Spleen (tissue), 11 donors: ENCODE measurements around the gene ICAM5. TPM values are rescaled to one million over a fixed set of nuclear protein-coding genes. Genes with fewer than 3 reads are reported as not detected.
"Not testable (repeated sequence)": the region's sequence is repeated elsewhere in the genome, so short reads cannot be mapped to it uniquely, and the experiment has no call there.

Experiments used
- DNase-seq: peaks from one replicate; pipeline ENCODE4 v3.0.0-alpha.2; 2020
- H3K27ac ChIP-seq, 8 donors: fragments of 200-600 bp; sonication (generic) in 7 of 8; 1 replicate in 4 of 8; 2 replicates in 4 of 8; pipeline versions ENCODE4 v1.5.0 to v1.8.0; 2016 to 2021; ENCODE audit warnings: inconsistent platforms in 4 of 8, mild to moderate bottlenecking in 4 of 8, moderate library complexity in 1 of 8
- H3K27me3 ChIP-seq, 7 donors: fragments of 200-600 bp; sonication (generic) in 6 of 7; replicated peaks in 1 of 7; 1 replicate in 4 of 7; 2 replicates in 3 of 7; pipeline versions ENCODE4 v1.5.0 to v1.8.0; 2016 to 2021; ENCODE audit warnings: inconsistent platforms in 3 of 7, mild to moderate bottlenecking in 1 of 7
- H3K36me3 ChIP-seq, 6 donors: fragments of 200-600 bp; sonication (generic) in 5 of 6; 1 replicate in 4 of 6; 2 replicates in 2 of 6; pipeline versions ENCODE4 v1.5.0 to v1.8.0; 2016 to 2021; ENCODE audit warnings: inconsistent platforms in 2 of 6
- H3K4me1 ChIP-seq, 6 donors: fragments of 200-600 bp; sonication (generic) in 5 of 6; 1 replicate in 3 of 6; 2 replicates in 3 of 6; pipeline versions ENCODE4 v1.5.0 to v1.8.0; 2016 to 2021; ENCODE audit warnings: inconsistent platforms in 3 of 6
- H3K4me3 ChIP-seq, 8 donors: fragments of 200-600 bp; sonication (generic) in 7 of 8; 1 replicate in 4 of 8; 2 replicates in 4 of 8; pipeline versions ENCODE4 v1.5.0 to v1.8.0; 2016 to 2021; ENCODE audit warnings: inconsistent platforms in 4 of 8, mild to moderate bottlenecking in 4 of 8, moderate library complexity in 2 of 8
- H3K9me3 ChIP-seq, 8 donors: fragments of 200-600 bp; sonication (generic) in 7 of 8; 1 replicate in 4 of 8; 2 replicates in 4 of 8; pipeline versions ENCODE4 v1.5.0 to v1.8.0; 2016 to 2021; ENCODE audit warnings: inconsistent platforms in 4 of 8
- CTCF ChIP-seq, 11 experiments: fragments of 200-600 bp in 7 of 11; fragments of 450-650 bp in 4 of 11; sonication (generic) in 4 of 11; IDR thresholded peaks in 8 of 11; conservative IDR thresholded peaks in 3 of 11; 1 replicate in 7 of 11; 2 replicates in 4 of 11; pipeline versions ENCODE4 v1.4.0 to v1.8.0; 2016 to 2021; ENCODE audit warnings: antibody characterized with exemption in 11 of 11, inconsistent platforms in 4 of 11, mild to moderate bottlenecking in 1 of 11
- POLR2A ChIP-seq, 3 donors: fragments of 450-650 bp; IDR thresholded peaks; one replicate each; pipeline ENCODE4 v1.5.1; 2017; ENCODE audit warnings: antibody characterized with exemption in 3 of 3, mild to moderate bottlenecking in 1 of 3
- POLR2AphosphoS5 ChIP-seq, 3 donors: sonication (generic); formaldehyde crosslinking; IDR thresholded peaks; one replicate each; pipeline ENCODE4 v1.5.1; 2017; ENCODE audit warnings: antibody characterized with exemption in 3 of 3
- WGBS, 5 donors: extraction: QIAGEN DNeasy Blood & Tissue Kit in 3 of 5; methylation state at CpG; one replicate each; pipeline versions ENCODE4 v1.1.5 to v1.1.7; 2013 to 2018; 5-methylcytosine and 5-hydroxymethylcytosine counted together
- intact Hi-C: fragments of 100-400 bp; cut with DNase I; formaldehyde crosslinking; loops from one replicate; pipeline ENCODE4 v1.15.0; 2023; ENCODE audit warnings: low total_unique reads
- polyA plus RNA-seq, 3 donors: library from polyadenylated mRNA; stranded (reverse); fragments of 200-250 nt; gene quantifications; one replicate each; pipeline ENCODE4 v1.2.1, GENCODE V29; 2013
- total RNA-seq, 7 donors: library from RNA; depleted of rRNA in 3 of 7; stranded (reverse); fragments of >200 nt in 3 of 7; fragmentation: NEBNext Ultra II Directional in 4 of 7; extraction: Animal tissue kit (Norgen Biotek cat#: 25700) in 4 of 7; gene quantifications; one replicate each; pipeline versions ENCODE4 v1.1.0 to v1.2.1, GENCODE V29; 2016 to 2021
- donor health status: healthy with polysubstance abuse.
- donor health status: DM: no; HTN: no; CAD: no; lungs with moderate emphysema.
- donor health status: DM: no; HTN: no; CAD: no.
- donor health status: Bipolar disorder and iron deficiency.
- donor health status: healthy.
- donor health status: DM: no; HTN: no; CAD: no.
- donor health status: DM: yes; HTN: yes; CAD: no.

ICAM5 gene
- total and polyA plus RNA-seq, 10 donors, result 0.07 to 1.4 (median 0.69) TPM

GRCh38 chr19:10334588-10335351 is 45.0 kb downstream of the ICAM5 start:
- peak overlapping the region; percentile 1 to 91 (median 80) for H3K4me3 ChIP-seq
- 53 to 72% (median 60%) methylated on average over 47 to 59 of the region's 59 CpGs for WGBS, 5 donors
- no peaks in the 10 kb centered on the region for H3K27me3 ChIP-seq
- peak overlapping the region; percentile 14 to 95 (median 92) for H3K27ac ChIP-seq
- H3K36me3 ChIP-seq, result peaks cover 0 to 50% (median 24%) of the 10 kb centered on the region in 6 donors
- TF ChIP-seq CTCF (IDR thresholded peaks at IDR 0.05 in 8 of 11, conservative IDR thresholded peaks at IDR 0.05 in 3 of 11), result peak in 2 of 11 experiments; percentile 11 to 13
- TF ChIP-seq POLR2A (IDR thresholded peaks at IDR 0.05), result no peak
- TF ChIP-seq POLR2AphosphoS5 (IDR thresholded peaks at IDR 0.05), result peak; percentile 76 to 87 (median 84)
- peak; percentile 93 for DNase-seq
- peaks cover 21 to 90% (median 56%) of the 10 kb centered on the region in 6 donors for H3K4me1 ChIP-seq
- no peaks in the 10 kb centered on the region for H3K9me3 ChIP-seq
- intact Hi-C loops, result loop anchor here (10.0 kb wide), 1 partner anchor 60 kb away; the partner anchor contains the start of gene ICAM1

- Histone ChIP-seq H3K9me3 (no peaks in the 10 kb centered on the region), H3K4me1 (peaks cover 24 to 93% (median 61%) of the 10 kb centered on the region in 6 donors), H3K4me3 (peak overlapping the region in 1 of 8 donors; percentile 91), H3K36me3 (peaks cover 0 to 43% (median 17%) of the 10 kb centered on the region in 6 donors), H3K27me3 (no peaks in the 10 kb centered on the region), H3K27ac (peak overlapping the region in 4 of 8 donors; percentile 93 to 95 (median 94))
- peak in 1 of 3 donors; percentile 8 for TF ChIP-seq POLR2AphosphoS5 (IDR thresholded peaks at IDR 0.05)
- no peak for TF ChIP-seq CTCF (IDR thresholded peaks at IDR 0.05 in 8 of 11, conservative IDR thresholded peaks at IDR 0.05 in 3 of 11)
- TF ChIP-seq POLR2A (IDR thresholded peaks at IDR 0.05), result no peak
- WGBS, 5 donors, result 71 to 85% (median 79%) methylated on average over 9 to 26 of the region's 26 CpGs
- no peak for DNase-seq
- intact Hi-C loops, result loop anchor here (10.0 kb wide), 1 partner anchor 61 kb away; the partner anchor contains the start of gene ICAM1
Measured at GRCh38 chr19:10335352-10335985, 45.7 kb downstream of the ICAM5 start.

DNA sequence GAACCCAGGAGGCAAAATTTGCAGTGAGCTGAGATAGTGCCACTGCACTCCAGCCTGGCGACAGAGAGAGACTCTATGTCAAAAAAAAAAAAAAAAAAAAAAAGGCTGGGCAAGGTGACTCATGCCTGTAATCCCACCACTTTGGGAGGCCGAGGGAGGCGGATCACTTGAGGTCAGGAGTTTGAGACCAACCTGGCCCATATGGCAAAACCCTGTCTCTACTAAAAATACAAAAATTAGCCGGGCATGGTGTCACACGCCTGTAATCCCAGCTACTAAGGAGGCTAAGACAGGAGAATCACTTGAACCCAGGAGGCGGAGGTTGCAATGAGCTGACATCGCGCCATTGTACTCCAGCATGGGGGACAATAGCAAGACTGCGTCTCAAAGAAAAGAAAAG is 47.0 kb downstream of the ICAM5 start:
- intact Hi-C loops, result loop anchor here (10.0 kb wide), 1 partner anchor 62 kb away; the partner anchor contains the start of gene ICAM1
- H3K27me3 ChIP-seq, H3K4me3 ChIP-seq, H3K9me3 ChIP-seq, DNase-seq: not testable (repeated sequence)
- H3K4me1 ChIP-seq, result peaks cover 24 to 88% (median 58%) of the 10 kb centered on the region in 6 donors
- H3K36me3 ChIP-seq, result peaks cover 0 to 34% (median 14%) of the 10 kb centered on the region in 6 donors
- 94 to 97% (median 95%) methylated on average over 9 of the region's 9 CpGs for WGBS, 5 donors
- H3K27ac ChIP-seq, result peak overlapping the region in 2 of 8 donors; percentile 88 to 94

DNA sequence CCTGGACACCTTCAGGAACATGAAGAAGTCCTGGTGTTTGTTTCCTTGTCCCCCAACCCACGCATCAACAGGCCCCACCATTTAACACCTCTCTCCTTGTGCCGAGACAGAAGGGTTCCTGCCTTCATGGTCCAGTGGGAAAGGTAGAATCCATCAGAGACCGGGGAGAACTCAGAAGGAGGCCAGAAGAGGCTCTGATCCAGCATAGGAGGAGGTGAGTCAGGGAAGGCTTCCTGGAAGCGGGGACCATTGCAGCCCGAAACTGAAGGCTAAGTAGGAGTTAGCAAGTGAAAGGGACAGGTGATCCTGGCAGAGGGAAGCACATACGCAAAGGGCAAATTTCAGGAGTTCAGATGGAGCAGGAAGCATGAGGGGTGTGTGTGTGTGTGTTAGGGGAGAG is 49.2 kb downstream of the ICAM5 start:
- Histone ChIP-seq H3K27ac (peak overlapping the region; percentile 71 to 94 (median 86)), H3K27me3 (no peaks in the 10 kb centered on the region), H3K4me3 (peak overlapping the region; percentile 16 to 75 (median 47)), H3K4me1 (peaks cover 9 to 70% (median 41%) of the 10 kb centered on the region in 6 donors), H3K9me3 (no peaks in the 10 kb centered on the region), H3K36me3 (peaks cover 0 to 28% (median 14%) of the 10 kb centered on the region in 6 donors)
- no peak for DNase-seq
- intact Hi-C loops, result loop anchor here (10.0 kb wide), 1 partner anchor 64 kb away; the partner anchor contains the start of gene ICAM1
- 38 to 55% (median 41%) methylated on average over 6 of the region's 6 CpGs for WGBS, 5 donors
- no peak for TF ChIP-seq POLR2A (IDR thresholded peaks at IDR 0.05)
- no peak for TF ChIP-seq CTCF (IDR thresholded peaks at IDR 0.05 in 8 of 11, conservative IDR thresholded peaks at IDR 0.05 in 3 of 11)
- TF ChIP-seq POLR2AphosphoS5 (IDR thresholded peaks at IDR 0.05), result no peak
